Right hindlimb (tissue), 1 donor: ENCODE results near the gene IRAK2.
"Not testable (repeated sequence)": the region's sequence is repeated elsewhere in the genome, so short reads cannot be mapped to it uniquely, and the experiment has no call there.

Source experiments
- DNase-seq: peaks from one replicate; pipeline ENCODE4 v3.0.0-alpha.2; 2018

IRAK2 gene

DNA sequence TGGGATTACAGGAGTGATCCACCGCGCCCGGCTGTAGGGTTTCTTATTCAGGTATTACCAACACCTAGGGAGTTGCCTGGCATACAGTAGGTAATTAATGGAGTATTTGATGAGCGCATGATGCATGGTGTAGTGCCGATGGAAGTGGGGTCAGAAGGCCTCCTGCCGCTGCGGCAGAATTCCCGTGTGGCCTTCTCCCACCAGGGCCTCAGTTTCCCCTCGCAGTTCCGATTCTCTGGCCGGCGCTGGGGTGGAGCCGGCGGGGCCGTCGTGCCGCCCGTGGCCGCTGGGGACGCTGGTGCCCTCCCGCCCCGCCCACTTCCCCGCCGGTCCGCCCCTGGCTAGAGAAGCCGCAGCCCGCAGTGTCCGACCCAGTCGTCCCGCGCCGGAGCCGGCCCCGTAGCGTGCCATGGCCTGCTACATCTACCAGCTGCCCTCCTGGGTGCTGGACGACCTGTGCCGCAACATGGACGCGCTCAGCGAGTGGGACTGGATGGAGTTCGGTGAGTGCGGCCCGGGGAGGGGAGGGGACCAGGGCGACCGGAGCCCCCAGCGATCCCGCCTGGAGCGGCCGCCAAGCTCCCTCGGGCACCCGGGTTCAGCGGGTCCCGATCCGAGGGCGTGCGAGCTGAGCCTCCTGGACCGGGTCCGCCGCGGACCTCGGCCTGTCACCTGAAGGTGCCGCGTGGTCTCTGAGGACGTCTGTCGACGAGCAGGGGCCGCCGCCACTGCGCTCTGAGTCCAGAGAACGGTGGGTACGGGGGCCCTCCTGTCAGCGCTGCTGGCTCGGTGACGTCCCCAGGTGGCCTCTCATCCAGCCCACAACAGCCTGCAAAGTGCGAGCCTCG, at the start of gene IRAK2:
IRAK2 (plus strand) TSS at position 374 of the 848 bp plus-strand sequence; CDS start at position 410, 36 bp downstream.
- peak; percentile 76 for DNase-seq

DNA sequence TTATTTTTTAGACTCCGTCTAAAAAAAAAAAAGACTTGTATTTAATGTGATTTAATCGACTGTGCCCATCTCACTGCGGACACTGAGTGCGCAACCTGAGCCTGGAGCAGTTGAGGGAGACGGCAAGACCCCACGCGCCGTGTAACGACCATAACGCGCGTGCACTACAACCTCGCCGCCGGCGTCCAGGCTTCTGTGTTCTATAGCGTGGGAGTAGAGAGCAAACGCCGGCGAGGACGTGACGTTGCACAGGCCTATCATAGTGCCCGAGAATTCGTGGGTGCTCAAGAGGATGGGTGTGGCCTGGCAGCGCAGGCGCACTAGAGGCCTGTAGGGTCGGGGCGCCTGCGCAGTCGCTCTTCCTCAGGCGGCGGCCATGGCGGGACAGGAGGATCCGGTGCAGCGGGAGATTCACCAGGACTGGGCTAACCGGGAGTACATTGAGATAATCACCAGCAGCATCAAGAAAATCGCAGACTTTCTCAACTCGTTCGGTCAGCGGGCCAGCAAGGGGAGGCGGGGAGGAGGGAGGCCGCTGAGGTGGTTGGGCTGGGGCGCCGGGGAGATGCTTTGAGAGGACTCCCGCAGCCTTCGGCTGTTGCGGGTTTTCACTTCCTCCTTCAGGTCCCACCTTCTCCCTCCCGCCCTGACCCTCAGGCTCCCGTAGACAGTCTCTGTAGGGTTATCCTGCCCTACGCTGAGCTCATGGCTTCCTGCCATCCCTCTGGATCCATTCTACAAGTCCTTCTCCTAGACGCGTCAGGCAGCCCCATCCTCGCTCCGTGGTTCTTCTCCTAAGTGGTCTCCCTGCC, 49.2 kb upstream of the IRAK2 start, which contains the start of gene BRK1:
BRK1 (plus strand) TSS at position 350 of the 812 bp plus-strand sequence; CDS start at position 377, 27 bp downstream.
- peak; percentile 95 for DNase-seq

- no peak for DNase-seq
Measured at GRCh38 chr3:10116138-10116460, 48.6 kb upstream of the IRAK2 start.

GRCh38 chr3:10116928-10117327, 47.8 kb upstream of the IRAK2 start:
- DNase-seq: no peak

GRCh38 chr3:10119376-10119775, 45.3 kb upstream of the IRAK2 start:
- DNase-seq: no peak

- DNase-seq: no peak
Measured at GRCh38 chr3:10121064-10121463, 43.7 kb upstream of the IRAK2 start.

DNA sequence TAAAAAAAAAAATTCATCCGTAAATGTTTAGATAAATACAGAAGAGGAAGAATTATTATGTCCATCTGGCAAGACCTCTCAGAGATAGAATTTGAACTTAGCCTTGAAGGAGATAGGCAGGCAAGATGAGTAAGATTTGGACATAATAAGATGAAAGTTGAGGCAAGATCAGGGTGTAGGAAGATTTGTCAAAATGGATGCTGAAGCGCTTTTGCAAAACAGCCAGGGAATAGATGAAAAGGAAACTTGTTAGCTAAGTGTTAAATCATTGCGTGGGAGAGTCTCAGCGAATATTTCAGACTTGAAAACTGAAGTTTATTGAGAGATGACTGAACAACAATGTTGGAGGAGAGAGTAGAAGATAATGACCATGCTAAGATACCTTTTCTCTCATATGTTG, 42.0 kb upstream of the IRAK2 start:
- no peak for DNase-seq

DNA sequence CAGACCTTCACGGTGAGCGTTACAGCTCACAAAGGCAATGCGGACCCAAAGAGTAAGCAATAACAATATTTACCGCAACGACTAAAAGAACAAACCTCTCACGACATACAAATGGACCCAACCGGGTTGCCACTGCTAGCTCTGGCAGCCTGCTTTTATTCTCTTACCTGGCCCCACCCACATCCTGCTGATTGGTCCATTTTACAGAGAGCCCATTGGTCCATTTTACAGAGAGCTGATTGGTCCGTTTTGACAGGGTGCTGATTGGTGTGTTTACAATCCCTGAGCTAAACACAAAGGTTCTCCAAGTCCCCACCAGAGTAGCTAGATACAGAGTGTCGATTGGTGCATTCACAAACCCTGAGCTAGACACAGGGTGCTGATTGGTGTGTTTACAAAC, 28.8 kb upstream of the IRAK2 start:
- not testable (repeated sequence) for DNase-seq

GRCh38 chr3:10136426-10137005, 28.2 kb upstream of the IRAK2 start:
- DNase-seq: no peak

DNA sequence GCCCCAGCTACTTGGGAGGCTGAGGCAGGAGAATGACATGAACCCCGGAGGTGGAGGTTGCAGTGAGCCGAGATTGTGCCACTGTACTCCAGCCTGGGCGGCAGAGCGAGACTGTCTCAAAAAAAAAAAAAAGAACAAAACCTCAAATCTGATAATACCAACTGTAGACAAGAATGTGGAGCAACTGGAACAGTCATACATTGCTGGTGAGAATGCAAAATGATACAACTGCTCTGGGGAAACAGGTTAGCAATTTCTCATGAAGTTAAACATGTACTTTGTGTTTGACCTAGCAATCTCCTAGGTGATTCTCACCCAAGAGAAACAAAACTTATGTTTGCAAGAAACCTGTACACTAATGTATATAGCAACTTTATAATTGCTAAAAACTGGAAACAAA, 27.5 kb upstream of the IRAK2 start:
- no peak for DNase-seq

- no peak for DNase-seq
Measured at GRCh38 chr3:10140996-10141546, 23.6 kb upstream of the IRAK2 start.

DNA sequence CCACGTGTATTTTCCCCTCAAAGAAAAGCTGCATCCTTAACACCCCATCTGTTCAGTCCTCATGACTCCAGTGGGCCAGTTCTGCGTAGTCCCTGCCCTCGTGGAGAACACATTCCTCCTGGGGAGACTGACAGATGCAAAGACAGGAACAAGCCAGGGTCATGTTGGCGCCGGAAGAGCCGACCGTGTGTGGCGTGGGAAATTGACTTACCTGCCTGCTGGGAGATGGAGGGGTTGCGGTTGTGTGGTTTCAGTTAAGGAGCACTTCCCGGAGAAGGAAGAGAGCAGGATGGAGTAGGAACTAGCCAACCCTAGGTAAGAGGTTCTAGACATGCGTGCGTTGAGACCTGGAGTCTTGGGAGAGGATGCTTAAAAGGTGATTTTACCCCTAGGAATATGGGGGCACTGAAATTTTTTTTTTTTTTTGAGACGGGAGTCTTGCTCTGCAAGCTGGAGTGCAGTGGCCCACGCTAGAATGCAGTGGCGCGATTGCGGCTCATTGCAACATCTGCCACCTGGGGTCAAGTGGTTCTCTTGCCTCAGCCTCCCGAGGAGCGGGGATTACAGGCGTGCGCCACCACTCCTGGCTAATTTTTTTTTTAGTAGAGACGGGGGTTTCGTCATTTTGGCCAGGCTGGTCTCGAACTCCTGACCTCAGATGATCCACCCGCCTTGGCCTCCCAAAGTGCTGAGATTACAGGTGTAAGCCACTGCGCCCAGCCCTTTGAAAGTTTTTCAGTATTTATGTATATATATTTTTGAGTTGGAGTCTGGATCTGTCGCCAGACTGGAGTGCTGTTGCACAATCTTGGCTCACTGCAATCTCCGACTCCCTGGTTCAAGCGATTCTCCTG, 21.8 kb upstream of the IRAK2 start:
- no peak for DNase-seq

DNA sequence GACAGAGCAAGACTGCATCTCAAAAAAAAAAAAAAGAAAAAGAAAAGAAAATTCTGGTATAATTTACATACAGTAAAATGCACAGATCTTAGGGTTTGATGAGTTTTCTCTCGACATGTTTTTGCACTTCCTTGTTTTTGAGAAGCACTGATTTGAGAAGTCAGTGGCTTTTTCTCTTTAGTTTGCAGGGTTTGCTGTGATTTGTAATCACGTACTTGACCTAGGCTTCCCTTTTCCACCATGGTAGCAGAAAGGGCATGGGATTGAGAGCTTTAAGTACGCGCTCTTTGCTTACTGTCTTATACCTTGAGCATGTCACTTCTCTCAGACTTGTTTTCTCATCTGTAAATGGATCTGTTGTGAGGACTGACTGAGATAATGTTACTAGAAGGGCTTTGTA, 19.0 kb upstream of the IRAK2 start:
- no peak for DNase-seq

DNA sequence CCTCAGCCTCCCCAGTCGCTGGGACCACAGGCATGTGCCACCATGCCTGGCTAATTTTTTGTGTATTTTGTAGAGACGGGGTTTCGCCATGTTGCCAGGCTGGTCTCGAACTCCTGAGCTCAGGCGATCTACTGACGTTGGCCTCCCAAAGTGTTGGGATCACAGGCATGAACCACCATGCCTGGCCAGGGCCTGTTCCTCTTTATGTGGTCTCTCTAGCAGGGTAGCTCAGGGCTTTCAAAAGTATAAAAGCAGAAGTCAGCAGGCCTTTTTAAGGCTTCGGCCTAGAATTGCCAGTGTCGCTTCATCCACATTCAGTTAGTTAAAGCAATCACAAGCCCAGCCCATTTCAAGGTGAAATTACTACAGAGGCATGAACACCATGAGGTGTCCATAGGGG, 15.5 kb upstream of the IRAK2 start:
- no peak for DNase-seq

- DNase-seq: no peak
Measured at GRCh38 chr3:10150987-10151386, 13.7 kb upstream of the IRAK2 start.

DNA sequence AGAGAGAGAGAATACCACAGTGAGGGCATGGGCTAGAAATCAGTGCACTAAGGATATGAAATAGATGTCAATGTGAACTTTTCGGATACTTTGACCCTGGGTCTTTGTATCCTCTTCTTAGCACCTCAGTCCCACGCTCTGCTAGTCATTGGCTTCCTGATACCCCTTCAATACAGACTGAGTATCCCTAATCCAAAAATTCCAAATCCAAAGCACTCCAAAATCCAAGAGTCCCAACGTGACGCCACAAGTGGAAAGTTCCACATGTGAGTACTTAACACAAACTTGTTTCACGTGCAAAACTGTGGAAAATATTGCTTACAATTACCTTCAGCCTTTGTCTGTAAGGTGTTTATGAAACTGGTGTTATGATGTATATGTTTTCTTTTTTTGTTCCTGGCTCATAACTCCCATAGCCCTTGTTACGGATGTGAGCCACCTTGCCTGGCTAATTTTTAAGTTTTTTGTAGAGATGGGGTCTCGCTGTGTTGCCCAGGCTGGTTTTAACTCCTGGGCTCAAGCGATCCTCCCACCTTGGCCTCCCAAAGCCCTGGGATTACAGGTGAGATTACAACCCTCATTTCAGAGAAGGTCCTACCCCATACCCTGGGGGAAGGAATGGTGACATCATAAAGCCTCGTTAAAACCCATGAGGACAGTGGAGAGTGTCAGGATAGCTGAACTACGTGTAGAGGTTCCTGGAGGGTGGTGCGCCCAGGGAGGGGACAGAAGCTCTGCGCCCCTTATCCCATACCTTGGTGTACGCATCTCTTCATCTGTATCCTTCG, 10.2 kb upstream of the IRAK2 start:
- no peak for DNase-seq

GRCh38 chr3:10155123-10155472, 9.6 kb upstream of the IRAK2 start:
- DNase-seq: no peak

- no peak for DNase-seq
Measured at GRCh38 chr3:10155658-10156057, 9.1 kb upstream of the IRAK2 start.

GRCh38 chr3:10157031-10157430, 7.7 kb upstream of the IRAK2 start:
- DNase-seq: peak; percentile 56

DNA sequence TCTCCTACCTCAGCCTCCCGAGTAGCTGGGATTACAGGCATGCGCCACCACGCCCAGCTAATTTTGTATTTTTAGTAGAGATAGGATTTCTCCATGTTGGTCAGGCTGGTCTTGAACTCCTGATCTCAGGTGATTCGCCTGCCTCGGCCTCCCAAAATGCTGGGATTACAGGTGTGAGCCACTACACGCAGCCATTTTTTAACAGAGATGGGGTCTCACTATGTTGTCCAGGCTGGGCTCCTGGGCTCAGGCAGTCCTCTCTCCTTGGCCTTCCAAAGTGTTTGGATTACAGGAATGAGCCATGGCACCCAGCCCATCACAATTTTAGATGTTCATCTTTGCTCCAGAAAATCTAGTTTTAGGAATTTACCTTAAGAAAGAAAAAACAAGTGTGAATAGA, 6.2 kb upstream of the IRAK2 start:
- not testable (repeated sequence) for DNase-seq

DNA sequence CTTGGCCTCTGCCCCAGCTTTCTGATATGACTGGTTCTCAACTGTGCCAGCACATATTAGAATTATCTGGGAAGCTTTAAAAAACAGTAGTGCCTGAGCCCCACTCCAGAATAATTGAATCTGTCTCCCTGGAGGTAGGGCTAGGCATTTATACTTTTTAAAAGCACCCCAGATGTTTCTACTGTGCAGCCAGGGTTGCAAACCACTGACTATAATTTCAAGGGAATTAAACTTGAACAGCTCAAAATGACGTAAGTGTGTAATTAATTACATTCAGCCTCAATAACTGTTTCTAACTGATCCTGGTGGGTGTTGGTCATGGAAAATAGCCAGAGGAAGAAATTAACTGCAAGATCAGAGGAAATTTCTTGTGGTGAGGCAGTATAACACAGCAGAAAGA, 4.4 kb upstream of the IRAK2 start:
- no peak for DNase-seq

DNA sequence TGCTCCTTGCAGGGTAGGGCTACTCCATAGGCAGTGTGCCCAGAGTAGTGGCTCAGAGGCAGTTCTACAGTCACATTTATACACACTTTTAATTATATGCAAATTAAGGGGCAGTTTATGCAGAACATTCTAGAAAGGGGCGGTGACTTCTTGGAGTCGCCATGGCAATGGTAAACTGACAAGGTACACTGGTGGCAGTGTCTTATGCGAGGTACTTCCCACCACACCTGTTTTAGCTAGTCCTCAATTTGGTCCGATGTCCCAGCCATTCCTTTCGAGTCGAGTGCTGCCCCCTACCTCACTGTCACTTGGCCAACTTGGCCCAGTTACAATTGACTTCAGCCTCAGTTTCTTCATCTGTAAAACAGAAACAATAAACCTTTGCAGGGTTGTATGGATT, 3.8 kb upstream of the IRAK2 start:
- DNase-seq: no peak
